ENCODE data around the gene PPP4R2.

Gene PPP4R2

DNA sequence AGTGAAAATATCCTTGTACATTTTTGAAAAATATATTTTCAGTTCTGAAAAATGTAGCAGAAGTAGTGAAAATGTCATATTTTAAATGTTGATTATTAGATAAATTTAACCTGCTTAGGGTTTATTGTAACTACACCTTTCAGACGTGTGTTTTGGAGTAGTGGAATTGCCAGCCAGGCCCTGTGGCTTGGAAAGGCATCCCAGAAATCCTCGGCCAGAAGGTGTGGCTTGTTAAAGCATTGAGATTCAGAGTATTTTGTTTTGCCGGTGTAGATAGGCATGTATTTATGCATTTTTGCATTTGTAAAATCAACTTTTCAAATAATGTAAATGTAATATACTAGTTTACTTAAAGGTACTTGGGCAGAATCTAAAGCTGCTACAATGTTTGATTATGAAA, 71.8 kb downstream of the PPP4R2 start:
- DNase-seq (ENCODE audit: low read depth in 3 of 3, low spot score in 1 of 3) = no peak

GRCh38 chr3:73069187-73069586, 72.6 kb downstream of the PPP4R2 start:
- DNase-seq (ENCODE audit: low read depth in 3 of 3, low spot score in 1 of 3) = no peak

DNA sequence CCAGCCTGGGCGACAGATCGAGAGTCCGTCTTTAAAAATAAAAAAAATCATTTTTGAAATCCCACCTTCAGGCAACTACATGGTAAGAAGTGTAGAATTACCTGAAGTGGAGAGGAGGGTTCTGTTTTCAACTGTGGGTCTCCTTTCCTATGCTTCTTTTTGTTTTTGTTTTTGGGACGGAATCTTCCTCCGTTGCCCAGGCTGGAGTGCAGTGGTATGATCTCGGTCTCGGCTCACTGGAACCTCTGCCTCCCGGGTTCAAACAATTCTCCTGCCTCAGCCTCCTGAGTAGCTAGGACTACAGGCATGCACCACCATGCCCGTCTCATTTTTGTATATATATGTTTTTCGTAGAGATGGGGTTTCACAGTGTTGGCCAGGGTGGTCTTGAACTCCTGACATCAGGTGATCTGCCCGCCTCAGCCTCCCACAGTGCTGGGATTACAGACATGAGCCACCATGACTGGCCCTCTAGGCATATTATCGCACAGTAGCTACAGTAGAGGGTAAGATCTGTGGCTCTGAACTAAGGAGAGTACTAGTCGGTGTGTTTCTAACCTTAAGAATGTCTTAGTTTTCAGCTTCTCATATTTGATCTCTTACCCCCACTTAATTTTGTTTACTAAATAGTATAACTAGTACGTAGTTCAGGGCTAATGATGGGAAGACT, 73.3 kb downstream of the PPP4R2 start:
- no peak for DNase-seq (ENCODE audit: low read depth in 3 of 3, low spot score in 1 of 3)

DNA sequence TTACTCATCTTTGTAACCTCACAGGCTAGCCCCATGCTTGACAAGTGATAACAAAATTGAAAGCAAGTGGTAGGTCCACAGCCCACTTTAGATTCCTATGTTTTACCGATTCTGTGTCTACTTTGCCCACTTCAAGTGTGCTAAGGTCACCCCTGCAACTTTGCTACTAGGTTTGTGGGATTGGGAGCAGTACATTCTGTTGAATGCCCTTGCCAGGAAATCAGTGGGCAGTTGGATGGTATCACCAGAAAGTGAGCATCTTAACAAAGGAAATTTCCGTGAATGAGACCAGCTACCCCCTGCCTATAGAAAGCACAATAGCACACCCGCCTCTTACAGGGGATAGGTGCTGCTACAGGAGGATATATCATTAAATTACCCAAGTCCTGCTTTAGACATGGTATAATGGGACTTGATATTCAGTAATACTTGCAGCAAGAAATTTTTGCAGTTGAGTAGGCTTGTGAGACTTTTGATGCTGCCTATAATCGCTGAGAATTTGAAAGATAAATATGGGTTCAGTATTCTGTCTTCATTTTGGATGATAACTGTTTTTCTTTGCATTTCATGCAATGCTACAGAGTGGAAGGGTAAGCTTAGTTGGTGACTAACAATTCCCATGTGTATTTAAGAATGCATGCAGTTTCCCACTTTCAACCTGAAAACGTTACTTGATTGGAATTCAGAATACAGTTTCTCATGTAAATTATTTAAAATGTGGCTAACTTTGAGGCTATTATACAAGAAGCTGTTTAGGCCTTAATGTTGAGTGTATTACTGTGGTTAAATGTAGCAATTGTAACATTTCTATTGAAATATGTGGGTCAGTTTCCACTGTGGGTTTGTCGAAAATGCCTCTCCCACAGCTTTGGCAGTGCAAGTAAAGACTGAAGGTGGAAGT, 74.3 kb downstream of the PPP4R2 start:
- DNase-seq (ENCODE audit: low read depth in 3 of 3, low spot score in 1 of 3) = no peak

DNA sequence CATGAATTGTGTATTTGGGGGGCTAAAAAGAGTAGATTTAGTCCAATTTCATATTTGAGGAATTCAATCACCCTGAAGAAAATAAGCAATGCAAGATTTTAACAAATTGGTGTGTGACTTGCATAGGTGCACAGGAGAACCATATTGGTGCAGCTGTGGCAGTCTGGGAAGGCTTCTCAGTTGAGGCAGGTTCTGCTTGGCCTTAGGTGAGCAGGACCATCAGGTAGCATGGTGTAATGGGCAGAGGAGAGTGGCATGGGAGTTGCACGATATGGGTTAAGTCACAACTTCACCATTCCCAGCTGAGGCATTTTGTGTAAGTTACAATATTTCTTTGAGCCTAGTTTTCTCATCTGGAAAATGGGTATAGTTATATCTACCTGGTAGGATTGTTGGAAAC, 75.3 kb downstream of the PPP4R2 start:
- DNase-seq (ENCODE audit: low read depth in 3 of 3, low spot score in 1 of 3) = no peak

- no peak for DNase-seq (ENCODE audit: low read depth in 3 of 3, low spot score in 1 of 3)
Measured at GRCh38 chr3:73072634-73073033, 76.0 kb downstream of the PPP4R2 start.

DNA sequence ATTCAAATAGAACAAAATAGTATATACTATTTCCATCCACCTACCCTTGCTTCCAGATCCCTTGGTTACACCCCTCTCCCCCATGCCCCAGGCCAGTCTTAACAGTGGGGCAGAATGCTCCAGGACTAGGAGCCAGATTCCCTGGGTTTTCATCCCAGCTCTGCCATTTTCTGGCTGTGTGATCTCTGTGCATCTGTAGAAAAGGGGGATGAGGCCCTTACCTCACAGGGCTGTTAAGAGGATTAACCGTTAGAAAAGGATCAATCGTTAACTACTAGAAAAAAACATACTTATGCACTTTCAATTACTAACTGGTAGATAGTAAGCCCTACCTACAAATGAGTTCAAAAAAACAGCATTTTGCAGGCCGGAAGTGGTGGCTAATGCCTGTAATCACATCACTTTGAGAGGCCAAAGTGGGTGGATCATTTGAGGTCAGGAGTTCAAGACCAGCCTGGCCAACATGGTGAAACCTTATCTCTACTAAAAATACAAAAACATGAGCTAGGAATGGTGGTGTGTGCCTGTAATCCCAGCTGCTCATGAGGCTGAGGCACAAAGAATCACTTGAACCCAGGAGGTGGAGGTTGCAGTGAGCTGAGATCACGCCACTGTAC, 76.6 kb downstream of the PPP4R2 start:
- no peak for DNase-seq (ENCODE audit: low read depth in 3 of 3, low spot score in 1 of 3)

- no peak for DNase-seq (ENCODE audit: low read depth in 3 of 3, low spot score in 1 of 3)
Measured at GRCh38 chr3:73074781-73075180, 78.2 kb downstream of the PPP4R2 start.

DNA sequence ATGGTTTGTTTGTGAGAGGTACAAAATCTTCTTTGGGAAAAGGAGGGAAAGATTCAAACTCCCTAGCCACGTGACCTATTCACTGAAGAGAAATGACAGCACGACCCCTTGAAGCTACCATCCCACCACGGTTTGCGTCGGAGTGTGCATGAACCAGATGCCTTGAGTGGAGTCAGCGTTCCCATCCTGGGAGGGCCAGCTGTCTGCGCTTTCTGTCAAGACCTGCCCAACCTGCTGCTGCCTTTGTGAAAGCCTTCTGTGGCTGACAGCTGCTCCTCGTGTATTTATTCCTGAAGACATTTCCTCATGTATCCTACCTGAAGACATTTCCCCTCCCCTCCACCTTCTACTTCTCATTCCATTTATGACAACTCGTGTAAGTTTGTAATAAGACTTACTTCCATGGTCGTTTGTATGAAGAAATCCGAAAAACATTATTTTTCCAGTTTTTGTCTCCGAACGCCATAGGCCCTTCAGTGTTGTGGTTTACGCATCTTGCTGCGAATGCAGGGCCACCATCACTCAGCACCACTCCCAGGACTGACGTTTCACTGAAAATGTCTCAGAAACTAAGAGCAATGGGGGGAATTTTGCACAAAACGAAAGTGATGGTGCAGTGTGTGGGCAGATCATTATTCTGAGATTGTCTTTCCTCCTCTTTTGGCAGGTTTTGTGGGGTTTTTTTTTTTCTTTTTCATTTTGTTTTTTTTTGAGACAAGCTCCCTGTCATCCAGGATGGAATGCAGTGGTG, 83.8 kb downstream of the PPP4R2 start:
- no peak for DNase-seq (ENCODE audit: low read depth in 3 of 3, low spot score in 1 of 3)

DNA sequence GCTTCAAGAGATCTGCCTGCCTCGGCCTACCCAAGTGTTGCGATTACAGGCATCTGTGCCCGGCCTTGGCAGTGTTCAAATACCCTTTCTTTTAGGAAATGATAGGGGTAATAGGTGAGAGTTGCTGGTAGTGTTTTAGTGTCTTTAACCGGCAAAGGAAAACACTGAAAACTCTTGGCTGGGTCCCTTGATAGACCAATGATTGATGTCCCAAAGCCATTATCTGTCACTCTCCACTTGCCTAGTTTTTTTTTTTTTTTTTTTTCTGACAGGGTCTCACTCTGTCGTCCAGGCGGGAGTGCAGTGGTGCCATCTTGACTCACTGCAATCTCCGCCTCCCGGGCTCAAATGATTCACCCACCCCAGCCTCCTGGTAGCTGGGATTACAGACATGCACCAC, 84.5 kb downstream of the PPP4R2 start:
- DNase-seq (ENCODE audit: low read depth in 3 of 3, low spot score in 1 of 3) = no peak

- no peak for DNase-seq (ENCODE audit: low read depth in 3 of 3, low spot score in 1 of 3)
Measured at GRCh38 chr3:73084170-73084569, 87.6 kb downstream of the PPP4R2 start.

GRCh38 chr3:73086071-73086494, 89.5 kb downstream of the PPP4R2 start:
- peak in 2 of 3 donors; percentile 2 to 28 for DNase-seq (ENCODE audit: low read depth in 3 of 3, low spot score in 1 of 3)

- DNase-seq (ENCODE audit: low read depth in 3 of 3, low spot score in 1 of 3) = no peak
Measured at GRCh38 chr3:73094129-73094528, 97.5 kb downstream of the PPP4R2 start.

GRCh38 chr3:73094951-73095350, 98.3 kb downstream of the PPP4R2 start:
- no peak for DNase-seq (ENCODE audit: low read depth in 3 of 3, low spot score in 1 of 3)

DNA sequence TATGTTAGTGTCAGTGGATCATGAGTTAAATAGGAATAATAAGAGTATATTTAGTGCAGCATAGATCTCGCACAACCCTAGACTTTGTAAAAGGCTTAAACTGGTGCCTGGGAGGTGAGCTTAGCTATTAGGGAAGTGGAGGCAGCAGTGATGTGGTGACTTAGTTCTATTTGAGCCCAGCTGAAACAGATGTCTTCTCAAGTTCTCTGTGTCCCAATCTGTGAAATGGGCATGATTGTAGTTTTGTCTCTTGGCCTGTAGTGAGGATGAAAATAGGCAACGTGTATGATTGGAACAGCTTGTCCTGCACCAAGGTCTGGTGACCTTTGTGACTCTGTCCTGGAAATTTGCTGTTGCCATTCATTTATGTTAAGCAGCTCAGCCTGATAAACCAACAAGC, 99.6 kb downstream of the PPP4R2 start:
- DNase-seq (ENCODE audit: low read depth in 3 of 3, low spot score in 1 of 3) = no peak

DNA sequence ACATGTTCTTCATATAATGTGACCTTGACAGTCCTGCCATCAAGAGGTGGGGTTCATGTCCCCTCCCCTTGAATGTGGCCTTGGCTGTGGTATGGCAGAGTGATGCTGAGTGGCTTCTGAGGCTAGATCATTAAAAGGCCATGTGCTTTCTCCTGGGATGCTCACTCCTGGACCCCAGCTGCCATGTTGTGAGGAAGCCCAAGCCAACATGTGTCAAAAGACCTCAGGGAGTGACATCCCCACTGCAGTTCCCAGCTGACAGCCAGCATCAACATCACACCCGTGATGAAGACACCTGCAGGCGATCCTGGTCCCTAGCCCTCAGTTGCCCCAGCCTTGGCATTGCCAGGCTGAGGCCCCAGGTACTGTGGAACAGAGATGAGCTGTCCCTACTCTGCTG, 101.4 kb downstream of the PPP4R2 start:
- DNase-seq (ENCODE audit: low read depth in 3 of 3, low spot score in 1 of 3) = no peak

GRCh38 chr3:73098873-73099272, 102.3 kb downstream of the PPP4R2 start:
- DNase-seq (ENCODE audit: low read depth in 3 of 3, low spot score in 1 of 3) = no peak

DNA sequence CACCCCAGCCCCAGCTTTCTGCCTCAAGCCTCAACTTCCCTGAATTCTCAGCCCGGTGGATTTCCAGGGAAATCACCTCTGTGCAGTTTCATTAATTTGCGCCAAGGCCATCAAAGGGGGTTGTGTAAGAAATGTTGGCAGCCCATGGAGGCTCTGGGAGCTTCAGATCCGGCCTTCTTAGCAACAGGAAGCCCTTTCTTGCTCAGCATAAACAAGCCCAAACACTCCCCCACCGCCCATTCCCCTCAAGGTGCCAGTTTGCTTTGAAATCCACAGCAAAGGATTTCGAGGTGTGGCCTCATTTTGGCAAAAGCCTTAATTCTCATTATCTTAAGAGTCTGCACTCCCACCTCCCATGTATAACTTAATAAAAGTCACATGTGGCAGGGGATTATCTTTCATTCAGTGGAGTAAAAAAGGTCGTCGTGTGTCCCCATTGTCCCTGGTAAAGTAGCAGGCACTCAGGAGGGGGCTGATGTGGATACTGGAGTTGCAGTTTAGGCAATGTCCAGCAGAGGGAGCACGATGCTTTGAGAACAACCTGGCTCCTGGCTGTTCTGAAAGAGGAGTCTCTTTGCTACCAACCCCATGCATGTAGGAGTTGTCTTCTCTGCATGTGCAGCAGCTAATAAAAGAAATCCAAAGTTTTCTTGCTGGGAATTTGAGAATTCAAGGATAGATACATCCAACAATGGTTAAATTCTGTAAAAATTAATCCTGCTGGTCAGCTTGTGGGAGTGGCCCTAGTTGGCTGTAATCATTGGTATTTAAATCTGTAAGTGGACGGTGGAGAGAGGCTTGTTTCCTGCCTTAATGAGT, 104.3 kb downstream of the PPP4R2 start:
- peak; percentile 29 to 61 (median 56) for DNase-seq (ENCODE audit: low read depth in 3 of 3, low spot score in 1 of 3)

DNA sequence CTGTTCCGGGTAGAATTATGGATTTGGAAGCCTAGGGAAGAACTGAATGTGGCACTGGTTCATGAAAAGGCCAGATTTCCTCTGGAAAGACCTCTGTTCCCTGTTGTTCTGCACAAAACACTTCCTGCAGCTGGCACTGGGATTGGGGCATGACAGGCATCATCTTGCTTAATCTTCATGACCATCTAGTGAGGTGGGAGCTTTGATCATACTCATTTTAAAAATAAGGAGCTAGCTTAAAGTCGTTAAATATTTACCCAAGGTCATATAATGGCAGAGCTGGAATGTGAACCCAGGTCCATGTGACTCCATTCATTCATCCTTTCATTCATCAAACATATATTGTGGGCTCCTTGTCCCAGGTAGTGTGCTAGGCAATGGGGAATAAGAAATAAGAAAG, 105.3 kb downstream of the PPP4R2 start:
- no peak for DNase-seq (ENCODE audit: low read depth in 3 of 3, low spot score in 1 of 3)

DNA sequence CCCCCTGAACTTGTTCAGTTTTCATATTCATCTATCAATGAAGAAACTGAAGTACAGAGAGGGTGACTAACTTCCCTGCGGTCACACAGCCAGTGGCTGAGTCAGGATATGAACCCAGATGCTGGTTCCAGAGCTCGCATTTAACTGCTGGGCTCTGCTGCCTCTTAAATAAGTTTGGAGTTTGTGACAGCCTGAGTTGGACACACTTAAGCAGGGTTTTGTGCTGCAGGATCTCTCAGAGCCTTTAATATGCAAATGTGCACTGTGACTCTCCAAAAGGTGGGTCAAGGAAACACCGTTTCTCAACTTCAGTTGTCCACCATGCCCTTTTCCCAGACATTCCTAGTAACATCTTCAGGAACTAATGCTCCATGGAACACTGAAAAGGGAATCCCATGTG, 110.6 kb downstream of the PPP4R2 start:
- DNase-seq (ENCODE audit: low read depth in 3 of 3, low spot score in 1 of 3) = no peak

Measured in stimulated activated CD4-positive, alpha-beta T cell treated with anti-CD3 and anti-CD28 coated beads, TNF-alpha, amount 100 ng/mL, for 1 hour (primary cell).